ENCODE results near the gene AMBRA1.

DNA sequence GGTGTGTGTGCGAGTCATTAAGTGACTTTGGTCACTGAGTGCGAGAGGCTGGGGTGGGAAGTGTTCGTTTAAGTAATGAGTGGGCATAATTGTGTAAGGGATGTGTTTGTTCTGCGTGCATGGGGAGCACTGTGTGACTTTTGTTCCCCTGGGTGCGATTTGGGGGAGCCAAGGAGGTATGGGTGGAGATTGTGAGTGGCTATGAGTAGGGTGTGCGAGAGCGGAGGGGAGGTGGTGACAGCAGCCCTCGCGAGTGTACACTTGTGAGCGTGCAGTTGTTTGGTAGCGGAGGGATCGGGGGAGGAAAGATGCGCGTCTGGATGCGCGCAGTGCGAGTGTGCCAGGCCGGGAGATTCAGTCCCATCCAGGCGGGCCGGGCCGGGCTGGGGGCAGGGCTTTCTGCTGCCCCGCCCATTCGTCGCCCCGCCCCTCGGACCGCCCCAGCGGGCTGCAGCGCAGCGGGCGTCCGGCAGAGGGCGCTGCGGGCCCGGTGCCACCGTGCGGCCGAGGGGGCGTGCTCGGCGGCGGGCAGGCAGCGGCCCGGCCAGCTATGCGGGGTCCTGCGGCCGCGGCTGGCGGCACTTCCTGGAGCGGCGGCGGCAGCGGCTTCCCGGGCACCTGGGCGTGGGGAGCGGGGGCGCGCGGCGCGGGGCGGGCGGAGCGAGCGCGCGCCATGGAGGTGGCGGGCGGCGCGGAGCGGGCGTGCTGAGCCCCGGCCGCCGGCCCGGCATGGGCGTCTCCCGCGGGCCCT lies 246.8 kb downstream of the AMBRA1 start, which contains the start of gene DGKZ:
- TF ChIP-seq, protein P1, sequence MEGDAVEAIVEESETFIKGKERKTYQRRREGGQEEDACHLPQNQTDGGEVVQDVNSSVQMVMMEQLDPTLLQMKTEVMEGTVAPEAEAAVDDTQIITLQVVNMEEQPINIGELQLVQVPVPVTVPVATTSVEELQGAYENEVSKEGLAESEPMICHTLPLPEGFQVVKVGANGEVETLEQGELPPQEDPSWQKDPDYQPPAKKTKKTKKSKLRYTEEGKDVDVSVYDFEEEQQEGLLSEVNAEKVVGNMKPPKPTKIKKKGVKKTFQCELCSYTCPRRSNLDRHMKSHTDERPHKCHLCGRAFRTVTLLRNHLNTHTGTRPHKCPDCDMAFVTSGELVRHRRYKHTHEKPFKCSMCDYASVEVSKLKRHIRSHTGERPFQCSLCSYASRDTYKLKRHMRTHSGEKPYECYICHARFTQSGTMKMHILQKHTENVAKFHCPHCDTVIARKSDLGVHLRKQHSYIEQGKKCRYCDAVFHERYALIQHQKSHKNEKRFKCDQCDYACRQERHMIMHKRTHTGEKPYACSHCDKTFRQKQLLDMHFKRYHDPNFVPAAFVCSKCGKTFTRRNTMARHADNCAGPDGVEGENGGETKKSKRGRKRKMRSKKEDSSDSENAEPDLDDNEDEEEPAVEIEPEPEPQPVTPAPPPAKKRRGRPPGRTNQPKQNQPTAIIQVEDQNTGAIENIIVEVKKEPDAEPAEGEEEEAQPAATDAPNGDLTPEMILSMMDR (IDR thresholded peaks at IDR 0.05): peak; percentile 50 to 100 (median 99)
- TF ChIP-seq POLR2A (IDR thresholded peaks at IDR 0.05): peak in 1 of 4 donors; percentile 60
